KMS-11 (cell line): Measurements from ENCODE around the gene PAQR4.
A peak's percentile ranks its signal among the peaks of the same experiment; 100 is the strongest.

Experiments used
- H2AFZ ChIP-seq: fragments of 200-600 bp; sonication (generic); 2 replicates; pipeline ENCODE4 v1.6.1; 2016; ENCODE audit warnings: antibody characterized with exemption, mixed run types, low read depth
- H3K27ac ChIP-seq: fragments of 200-600 bp; sonication (generic); 2 replicates; pipeline ENCODE4 v1.6.1; 2016; ENCODE audit warnings: mild to moderate bottlenecking, mixed run types
- H3K27me3 ChIP-seq: fragments of 200-600 bp; sonication (generic); 2 replicates; pipeline ENCODE4 v1.6.1; 2017; ENCODE audit warnings: mild to moderate bottlenecking, low read depth, mixed run types, moderate library complexity; ENCODE audit not compliant: insufficient read depth
- H3K36me3 ChIP-seq: fragments of 200-600 bp; sonication (generic); 2 replicates; pipeline ENCODE4 v1.6.1; 2017; ENCODE audit warnings: mild to moderate bottlenecking, mixed run types; ENCODE audit not compliant: insufficient read depth
- H3K4me1 ChIP-seq: fragments of 200-600 bp; sonication (generic); 2 replicates; pipeline ENCODE4 v1.6.1; 2016; ENCODE audit warnings: mild to moderate bottlenecking, low read depth, mixed run types; ENCODE audit not compliant: poor library complexity, severe bottlenecking
- H3K4me2 ChIP-seq: fragments of 200-600 bp; sonication (generic); 2 replicates; pipeline ENCODE4 v1.7.0; 2016; ENCODE audit warnings: mild to moderate bottlenecking, mixed run types
- H3K4me3 ChIP-seq: fragments of 200-600 bp; sonication (generic); IDR thresholded peaks from 2 replicates; pipeline ENCODE4 v1.6.1; 2017; ENCODE audit warnings: low read depth, low read length, mixed read lengths; ENCODE audit not compliant: insufficient read depth
- H3K79me2 ChIP-seq: fragments of 200-600 bp; sonication (generic); 2 replicates; pipeline ENCODE4 v1.6.1; 2016; ENCODE audit warnings: low read depth, mixed run types; ENCODE audit not compliant: insufficient read depth
- H3K9ac ChIP-seq: fragments of 200-600 bp; sonication (generic); 2 replicates; pipeline ENCODE4 v1.6.1; 2016; ENCODE audit warnings: mild to moderate bottlenecking, mixed run types
- H4K20me1 ChIP-seq: fragments of 200-600 bp; sonication (generic); 2 replicates; pipeline ENCODE4 v1.6.1; 2016; ENCODE audit warnings: mild to moderate bottlenecking, mixed run types; ENCODE audit not compliant: insufficient read depth
- TF ChIP-seq, protein P1 (sequence below): fragments of 200-600 bp; sonication (generic); conservative IDR thresholded peaks from 2 replicates; pipeline ENCODE4 v1.6.1; 2017; ENCODE audit warnings: low read depth, mild to moderate bottlenecking, antibody characterized with exemption, low read length, moderate library complexity, mixed read lengths

PAQR4 gene

DNA sequence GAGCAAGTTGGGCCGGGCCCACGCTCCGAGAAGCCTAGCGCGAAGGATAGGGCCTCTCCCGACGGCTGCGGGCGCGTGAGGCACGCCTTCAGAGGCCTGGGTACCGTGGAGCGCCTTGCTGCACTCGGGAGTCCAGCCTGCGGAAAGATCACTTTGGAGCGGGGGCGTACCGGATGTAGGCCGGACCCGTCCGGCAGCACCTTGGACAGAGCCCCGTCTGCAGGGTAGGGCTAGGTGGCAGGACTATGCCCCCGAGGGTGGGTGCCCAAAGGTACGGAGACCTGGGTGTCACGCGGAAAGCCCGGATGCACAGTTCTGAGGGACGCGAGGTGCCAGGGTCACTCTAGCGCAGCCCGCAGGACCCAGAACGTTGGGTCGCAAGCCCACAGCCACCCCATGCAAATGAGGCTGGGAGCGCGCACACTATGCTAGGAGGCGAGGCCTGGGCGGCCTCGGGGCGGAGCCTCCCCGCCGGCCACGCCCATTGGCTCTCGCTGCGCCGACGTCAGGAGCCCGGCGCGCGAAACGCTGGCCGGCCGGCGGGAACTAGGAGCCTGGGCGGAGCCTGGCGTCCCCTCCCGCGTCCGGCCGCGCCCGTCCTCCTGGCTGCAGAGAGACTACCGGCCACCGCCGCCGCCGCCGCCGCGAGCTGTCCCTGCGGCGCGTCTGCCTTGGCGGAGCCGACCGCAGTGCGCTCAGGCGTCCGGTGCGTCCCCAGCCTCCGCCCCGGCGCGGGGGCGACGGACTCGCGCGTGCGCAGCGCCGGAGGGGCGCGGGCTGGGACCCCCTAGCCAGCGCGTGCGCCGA is at the start of gene PAQR4:
TSS of gene PAQR4 (plus strand) at position 611 of the 807 bp plus-strand sequence. CDS start 327 bp downstream, outside the sequence.
- H3K27me3 ChIP-seq, result peaks cover 5% of the 10 kb centered on the region
- no peaks in the 10 kb centered on the region for H4K20me1 ChIP-seq
- peak within 1 kb of the TSS; percentile 80 for H2AFZ ChIP-seq
- no peaks in the 10 kb centered on the region for H3K36me3 ChIP-seq
- H3K4me1 ChIP-seq, result peaks cover 32% of the 10 kb centered on the region
- peaks cover 21% of the 10 kb centered on the region; the same call in 1 of the 2 replicates for H3K79me2 ChIP-seq
- no peak within 1 kb of the TSS for H3K4me3 ChIP-seq
- TF ChIP-seq, protein P1, sequence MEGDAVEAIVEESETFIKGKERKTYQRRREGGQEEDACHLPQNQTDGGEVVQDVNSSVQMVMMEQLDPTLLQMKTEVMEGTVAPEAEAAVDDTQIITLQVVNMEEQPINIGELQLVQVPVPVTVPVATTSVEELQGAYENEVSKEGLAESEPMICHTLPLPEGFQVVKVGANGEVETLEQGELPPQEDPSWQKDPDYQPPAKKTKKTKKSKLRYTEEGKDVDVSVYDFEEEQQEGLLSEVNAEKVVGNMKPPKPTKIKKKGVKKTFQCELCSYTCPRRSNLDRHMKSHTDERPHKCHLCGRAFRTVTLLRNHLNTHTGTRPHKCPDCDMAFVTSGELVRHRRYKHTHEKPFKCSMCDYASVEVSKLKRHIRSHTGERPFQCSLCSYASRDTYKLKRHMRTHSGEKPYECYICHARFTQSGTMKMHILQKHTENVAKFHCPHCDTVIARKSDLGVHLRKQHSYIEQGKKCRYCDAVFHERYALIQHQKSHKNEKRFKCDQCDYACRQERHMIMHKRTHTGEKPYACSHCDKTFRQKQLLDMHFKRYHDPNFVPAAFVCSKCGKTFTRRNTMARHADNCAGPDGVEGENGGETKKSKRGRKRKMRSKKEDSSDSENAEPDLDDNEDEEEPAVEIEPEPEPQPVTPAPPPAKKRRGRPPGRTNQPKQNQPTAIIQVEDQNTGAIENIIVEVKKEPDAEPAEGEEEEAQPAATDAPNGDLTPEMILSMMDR, result no peak
- peak within 1 kb of the TSS; percentile 94 for H3K4me2 ChIP-seq
- H3K27ac ChIP-seq, result peak within 1 kb of the TSS; percentile 62
- peak within 1 kb of the TSS; percentile 70 for H3K9ac ChIP-seq

DNA sequence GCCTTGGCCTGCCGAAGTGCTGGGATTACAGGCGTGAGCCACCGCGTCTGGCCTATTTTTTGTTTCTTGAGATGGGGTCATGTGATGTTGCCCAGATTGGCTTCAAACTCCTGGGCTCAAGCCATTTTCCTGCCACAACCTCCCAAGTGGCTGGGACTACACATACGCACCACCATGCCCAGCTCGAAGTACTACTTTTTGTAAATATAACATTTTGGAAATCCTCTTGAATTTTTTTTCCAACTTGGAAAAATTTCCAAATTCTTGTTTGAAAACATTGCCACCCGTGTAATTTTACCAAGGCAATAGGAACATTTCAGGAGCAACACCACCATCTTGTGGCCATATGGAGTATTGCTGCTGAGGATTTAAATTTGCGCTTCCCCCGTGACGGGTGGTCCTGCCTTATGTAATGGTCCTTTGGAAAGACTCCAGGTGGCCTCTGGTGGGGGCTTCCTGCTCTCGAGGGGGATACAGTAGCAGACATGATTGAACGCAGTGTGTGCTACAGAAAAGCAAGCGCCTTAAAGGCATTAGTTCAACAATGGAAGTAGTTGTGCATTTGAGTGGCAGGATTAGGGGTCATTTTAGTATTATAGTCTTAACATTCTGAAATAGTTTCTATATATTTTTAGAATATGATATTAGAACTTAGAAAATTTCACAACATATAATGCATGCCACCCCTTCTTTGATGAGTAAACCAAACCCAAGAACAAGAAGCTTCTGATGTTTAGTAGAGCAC is 49.5 kb upstream of the PAQR4 start:
- H3K4me3 ChIP-seq, result no peak overlapping the region
- no peaks in the 10 kb centered on the region for H3K79me2 ChIP-seq
- no peaks in the 10 kb centered on the region for H3K36me3 ChIP-seq

DNA sequence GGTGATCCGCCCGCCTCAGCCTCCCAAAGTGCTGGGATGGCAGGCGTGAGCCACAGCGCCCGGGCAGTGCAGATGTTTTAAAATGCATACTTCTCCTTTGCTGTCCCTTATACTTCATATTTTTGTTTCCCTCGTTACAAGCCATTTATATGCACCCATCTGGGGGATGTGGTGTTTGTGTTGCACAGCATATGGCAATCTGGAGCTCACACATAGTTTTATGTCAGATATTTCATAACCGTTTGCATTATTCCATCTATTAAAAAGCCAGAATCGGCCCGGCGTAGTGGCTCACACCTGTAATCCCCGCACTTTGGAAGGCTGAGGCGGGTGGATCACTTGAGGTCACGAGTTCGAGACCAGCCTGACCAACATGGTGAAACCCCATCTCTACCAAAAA is 45.7 kb upstream of the PAQR4 start:
- TF ChIP-seq, protein P1, result no peak
- Histone ChIP-seq H3K36me3 (no peaks in the 10 kb centered on the region), H4K20me1 (no peaks in the 10 kb centered on the region), H2AFZ (no peak overlapping the region), H3K9ac (no peak overlapping the region), H3K4me1 (peaks cover 23% of the 10 kb centered on the region), H3K79me2 (no peaks in the 10 kb centered on the region), H3K4me2 (no peak overlapping the region), H3K4me3 (no peak overlapping the region), H3K27me3 (no peaks in the 10 kb centered on the region), H3K27ac (no peak overlapping the region)

More for the DNA sequence above, 49.5 kb upstream of the PAQR4 start:
- Histone ChIP-seq H2AFZ (no peak overlapping the region), H3K4me2 (no peak overlapping the region), H3K27ac (no peak overlapping the region), H3K27me3 (no peaks in the 10 kb centered on the region), H3K4me1 (peaks cover 31% of the 10 kb centered on the region), H4K20me1 (no peaks in the 10 kb centered on the region), H3K9ac (no peak overlapping the region)
- TF ChIP-seq, protein P1, result peak; percentile 95

DNA sequence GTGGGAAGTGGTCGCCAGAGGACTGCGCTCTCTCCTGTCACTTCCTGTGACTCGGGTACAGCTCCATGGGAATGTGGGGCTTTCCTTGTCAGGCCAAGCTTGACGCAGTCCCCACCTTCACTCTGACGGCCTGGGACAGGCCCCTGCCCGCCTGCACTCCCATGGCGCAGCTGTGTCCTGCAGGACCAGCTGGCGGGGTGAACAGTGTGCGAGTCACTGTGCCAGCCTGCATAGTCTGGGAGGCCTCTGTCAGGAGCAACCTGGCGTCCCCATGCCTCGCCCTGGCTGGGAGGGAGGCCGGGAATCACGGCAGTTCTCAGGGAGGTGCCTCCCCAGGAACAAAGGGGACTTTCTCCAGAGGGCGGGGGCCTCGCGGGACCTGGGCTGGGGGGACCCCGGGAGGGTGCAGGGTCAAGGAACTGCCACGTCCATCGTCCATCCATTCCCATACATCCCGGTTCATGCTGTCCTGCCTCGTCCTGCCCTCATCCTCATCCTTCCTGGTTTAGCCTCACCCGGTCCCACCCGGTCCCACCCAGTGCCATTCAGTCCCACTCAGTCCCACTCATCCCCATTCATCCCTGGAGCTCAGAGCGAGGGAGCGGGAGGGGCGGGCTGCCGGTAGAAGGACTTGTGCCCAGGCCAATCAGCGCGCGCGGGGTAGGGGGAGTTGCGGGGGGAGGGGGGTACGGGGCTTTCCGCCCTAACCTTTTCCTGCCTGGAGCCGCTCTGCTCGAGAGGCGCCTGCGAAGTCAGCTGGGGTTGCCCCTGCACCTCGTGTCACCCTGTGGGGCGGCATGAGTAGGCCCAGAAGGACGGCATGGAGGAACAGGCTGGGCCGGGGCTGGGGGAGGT is 44.0 kb upstream of the PAQR4 start:
- no peaks in the 10 kb centered on the region for H3K27me3 ChIP-seq
- no peak overlapping the region for H3K4me2 ChIP-seq
- H3K4me1 ChIP-seq, result peaks cover 14% of the 10 kb centered on the region
- no peak overlapping the region for H2AFZ ChIP-seq
- no peaks in the 10 kb centered on the region for H3K36me3 ChIP-seq
- H3K79me2 ChIP-seq, result no peaks in the 10 kb centered on the region
- TF ChIP-seq, protein P1, result no peak
- H3K4me3 ChIP-seq, result no peak overlapping the region
- no peak overlapping the region for H3K9ac ChIP-seq
- H3K27ac ChIP-seq, result no peak overlapping the region
- H4K20me1 ChIP-seq, result no peaks in the 10 kb centered on the region
